Left colon (tissue), 2 donors: ENCODE measurements around the gene ARMC6. TPM values are rescaled to one million over a fixed set of nuclear protein-coding genes. Genes with fewer than 3 reads are reported as not detected.

ENCODE experiments used
- ATAC-seq: fragments of 200-7000 bp; cut with Tn5 transposase; one replicate; pipeline ENCODE4 v1.9.1; 2020; ENCODE audit warnings: mild to moderate bottlenecking, moderate library complexity
- DNase-seq, 2 donors: peaks; one replicate each; pipeline ENCODE4 v3.0.0-alpha.2; 2020
- intact Hi-C, 2 donors: fragments of 100-400 bp; cut with DNase I in 1 of 2; cut with micrococcal nuclease in 1 of 2; formaldehyde crosslinking; loops; one replicate each; pipeline versions ENCODE4 v1.11.2 to v1.14.0; 2022; cut with DNase I, micrococcal nuclease
- total RNA-seq, 2 donors: library from RNA; stranded (reverse); fragmentation: NEBNext Ultra II Directional; extraction: Animal tissue kit (Norgen Biotek cat#: 25700); gene quantifications; one replicate each; pipeline ENCODE4 v1.2.1, GENCODE V29; 2021
- donor health status: DM: no; HTN: no; CAD: no.
- donor health status: DM: yes; HTN: yes; CAD: no.

ARMC6 gene
- total RNA-seq, 2 donors from 2014 or later: 17.8 to 20.8 TPM

- intact Hi-C loops: loop anchor here (10.0 kb wide), 2 partner anchors 64 to 94 kb away; no protein-coding TSS in a partner anchor
- ATAC-seq: no peak
Measured at GRCh38 chr19:19050731-19051130, 17.3 kb downstream of the ARMC6 start.

GRCh38 chr19:19051478-19052213 lies 18.2 kb downstream of the ARMC6 start:
- intact Hi-C loops: loop anchor here (10.0 kb wide), 2 partner anchors 63 to 93 kb away; no protein-coding TSS in a partner anchor
- ATAC-seq (no peak), DNase-seq (no peak)

More at GRCh38 chr19:19050731-19051130, 17.3 kb downstream of the ARMC6 start:
- DNase-seq: no peak

GRCh38 chr19:19052921-19053320 lies 19.5 kb downstream of the ARMC6 start:
- DNase-seq (no peak), ATAC-seq (no peak)
- intact Hi-C loops: loop anchor here (10.0 kb wide), 2 partner anchors 62 to 92 kb away; no protein-coding TSS in a partner anchor

GRCh38 chr19:19053508-19054314 lies 20.3 kb downstream of the ARMC6 start:
- intact Hi-C loops: loop anchor here (10.0 kb wide), 2 partner anchors 61 to 91 kb away; no protein-coding TSS in a partner anchor
- ATAC-seq: peak; percentile 84
- DNase-seq: peak in 1 of 2 donors; percentile 72

- DNase-seq (no peak), ATAC-seq (no peak)
- intact Hi-C loops: loop anchor here (10.0 kb wide), 2 partner anchors 60 to 90 kb away; no protein-coding TSS in a partner anchor
Measured at GRCh38 chr19:19054315-19054938, 21.0 kb downstream of the ARMC6 start.

- ATAC-seq (no peak), DNase-seq (no peak)
- intact Hi-C loops: loop anchor here (10.0 kb wide), 2 partner anchors 60 to 90 kb away; no protein-coding TSS in a partner anchor
Measured at GRCh38 chr19:19054939-19055440, 21.6 kb downstream of the ARMC6 start.

- intact Hi-C loops: loop anchor here (10.0 kb wide), 2 partner anchors 59 to 89 kb away; no protein-coding TSS in a partner anchor
- ATAC-seq (no peak), DNase-seq (no peak)
Measured at GRCh38 chr19:19055701-19056100, 22.3 kb downstream of the ARMC6 start.

- DNase-seq (no peak), ATAC-seq (no peak)
- intact Hi-C loops: loop anchor here (10.0 kb wide), 2 partner anchors 58 to 88 kb away; no protein-coding TSS in a partner anchor
Measured at GRCh38 chr19:19056636-19057275, 23.4 kb downstream of the ARMC6 start.

GRCh38 chr19:19057317-19057716 lies 23.9 kb downstream of the ARMC6 start:
- no peak for DNase-seq
- intact Hi-C loops: loop anchor here (10.0 kb wide), 2 partner anchors 57 to 87 kb away; no protein-coding TSS in a partner anchor
- no peak for ATAC-seq

- DNase-seq: no peak
- ATAC-seq: peak; percentile 40
- intact Hi-C loops: loop anchor here (10.0 kb wide), 2 partner anchors 57 to 87 kb away; no protein-coding TSS in a partner anchor
Measured at GRCh38 chr19:19057720-19058119, 24.3 kb downstream of the ARMC6 start.

GRCh38 chr19:19059018-19059836 lies 25.8 kb downstream of the ARMC6 start:
- intact Hi-C loops: loop anchor here (10.0 kb wide), 2 partner anchors 56 to 86 kb away; no protein-coding TSS in a partner anchor
- ATAC-seq (no peak), DNase-seq (no peak)

- ATAC-seq (no peak), DNase-seq (no peak)
- intact Hi-C loops: loop anchor here (10.0 kb wide), 2 partner anchors 55 to 85 kb away; no protein-coding TSS in a partner anchor
Measured at GRCh38 chr19:19059837-19060611, 26.6 kb downstream of the ARMC6 start.

GRCh38 chr19:19061506-19061905 lies 28.1 kb downstream of the ARMC6 start:
- ATAC-seq: no peak
- DNase-seq: peak in 1 of 2 donors; percentile 16
- intact Hi-C loops: no loop called here

- intact Hi-C loops: no loop called here
- ATAC-seq (no peak), DNase-seq (no peak)
Measured at GRCh38 chr19:19062454-19063182, 29.2 kb downstream of the ARMC6 start.

GRCh38 chr19:19063183-19064097 lies 30.0 kb downstream of the ARMC6 start, which contains the start of gene SLC25A42:
TSS of gene SLC25A42 (plus strand) at chr19:19063994. CDS start at chr19:19096125, 32,131 bp downstream.
- ATAC-seq: peak; percentile 91
- intact Hi-C loops: no loop called here

More at GRCh38 chr19:19063183-19064097, 30.0 kb downstream of the ARMC6 start, which contains the start of gene SLC25A42:
- peak; percentile 98 to 100 for DNase-seq
